Activated naive CD4-positive, alpha-beta T cell treated with anti-CD3 and anti-CD28 coated beads, Interleukin-2, amount 10 ng/mL, durations not matched to agents 7 days and 5 days (primary cell): ENCODE measurements around the gene EPB41L2.

Source experiments
- CTCF ChIA-PET: fragments of 350-600 bp; sonication (Branson Sonifier 250); formaldehyde crosslinking; loops from one replicate; lab custom pipeline; 2021; ENCODE audit warnings: antibody characterized with exemption; lab: Charles Lee
- DNase-seq: peaks from one replicate; pipeline ENCODE4 v3.0.0-alpha.2; 2020
- H3K27ac Mint-ChIP-seq: one replicate; pipeline ENCODE4 v1.8.0; 2021; ENCODE audit warnings: mild to moderate bottlenecking, moderate library complexity, mixed read lengths
- H3K27me3 Mint-ChIP-seq: one replicate; pipeline ENCODE4 v1.8.0; 2021; ENCODE audit warnings: mild to moderate bottlenecking, mixed read lengths
- H3K36me3 Mint-ChIP-seq: one replicate; pipeline ENCODE4 v1.8.0; 2021; ENCODE audit warnings: mixed read lengths
- H3K4me1 Mint-ChIP-seq: one replicate; pipeline ENCODE4 v1.8.0; 2021; ENCODE audit warnings: mixed read lengths
- H3K4me3 Mint-ChIP-seq: one replicate; pipeline ENCODE4 v1.8.0; 2021; ENCODE audit warnings: mild to moderate bottlenecking, moderate library complexity, mixed read lengths
- H3K9me3 Mint-ChIP-seq: one replicate; pipeline ENCODE4 v1.8.0; 2021; ENCODE audit warnings: mixed read lengths

Gene EPB41L2

GRCh38 chr6:130858498-130859160 lies 204.4 kb downstream of the EPB41L2 start:
- Mint-ChIP-seq H3K9me3 (no peaks in the 10 kb centered on the region), H3K36me3 (no peaks in the 10 kb centered on the region), H3K4me1 (no peaks in the 10 kb centered on the region), H3K4me3 (no peak overlapping the region), H3K27ac (no peak overlapping the region), H3K27me3 (peaks cover 1% of the 10 kb centered on the region)
- CTCF ChIA-PET: interaction anchor here (1.7 kb wide), 1 partner anchor 12 kb away, joined by 5 read pairs; no protein-coding TSS in a partner anchor
- DNase-seq: no peak

- no peaks in the 10 kb centered on the region for H3K4me1 Mint-ChIP-seq
- no peaks in the 10 kb centered on the region for H3K9me3 Mint-ChIP-seq
- CTCF ChIA-PET: interaction anchor here (1.7 kb wide), 1 partner anchor 13 kb away, joined by 5 read pairs; no protein-coding TSS in a partner anchor
- H3K27me3 Mint-ChIP-seq: peaks cover 3% of the 10 kb centered on the region
- DNase-seq: no peak
- H3K4me3 Mint-ChIP-seq: no peak overlapping the region
- no peaks in the 10 kb centered on the region for H3K36me3 Mint-ChIP-seq
- H3K27ac Mint-ChIP-seq: no peak overlapping the region
Observed at GRCh38 chr6:130858054-130858453, 205.0 kb downstream of the EPB41L2 start.

GRCh38 chr6:130853555-130854183 lies 209.4 kb downstream of the EPB41L2 start:
- no peak overlapping the region for H3K4me3 Mint-ChIP-seq
- no peaks in the 10 kb centered on the region for H3K36me3 Mint-ChIP-seq
- no peaks in the 10 kb centered on the region for H3K9me3 Mint-ChIP-seq
- no peak for DNase-seq
- peaks cover 7% of the 10 kb centered on the region for H3K4me1 Mint-ChIP-seq
- CTCF ChIA-PET: no interaction called here
- H3K27ac Mint-ChIP-seq: no peak overlapping the region
- peaks cover 3% of the 10 kb centered on the region for H3K27me3 Mint-ChIP-seq

- H3K4me3 Mint-ChIP-seq: no peak overlapping the region
- H3K9me3 Mint-ChIP-seq: no peaks in the 10 kb centered on the region
- no peak overlapping the region for H3K27ac Mint-ChIP-seq
- H3K27me3 Mint-ChIP-seq: peaks cover 3% of the 10 kb centered on the region
- H3K36me3 Mint-ChIP-seq: no peaks in the 10 kb centered on the region
- H3K4me1 Mint-ChIP-seq: peaks cover 8% of the 10 kb centered on the region
- CTCF ChIA-PET: no interaction called here
- no peak for DNase-seq
Observed at GRCh38 chr6:130852844-130853554, 210.0 kb downstream of the EPB41L2 start.

- Mint-ChIP-seq H3K27ac (no peak overlapping the region), H3K27me3 (peaks cover 3% of the 10 kb centered on the region), H3K9me3 (no peaks in the 10 kb centered on the region), H3K4me1 (peaks cover 8% of the 10 kb centered on the region), H3K4me3 (no peak overlapping the region), H3K36me3 (no peaks in the 10 kb centered on the region)
- CTCF ChIA-PET: interaction anchor here (0.5 to 1.8 kb wide), 3 partner anchors 20 to 381 kb away, joined by 3 read pairs; no protein-coding TSS in a partner anchor
- no peak for DNase-seq
Observed at GRCh38 chr6:130851026-130851425, 212.0 kb downstream of the EPB41L2 start.

GRCh38 chr6:130849594-130849993 lies 213.5 kb downstream of the EPB41L2 start:
- peaks cover 3% of the 10 kb centered on the region for H3K27me3 Mint-ChIP-seq
- no peaks in the 10 kb centered on the region for H3K9me3 Mint-ChIP-seq
- CTCF ChIA-PET: no interaction called here
- no peak for DNase-seq
- H3K27ac Mint-ChIP-seq: no peak overlapping the region
- no peak overlapping the region for H3K4me3 Mint-ChIP-seq
- peaks cover 8% of the 10 kb centered on the region for H3K4me1 Mint-ChIP-seq
- H3K36me3 Mint-ChIP-seq: no peaks in the 10 kb centered on the region

- H3K4me1 Mint-ChIP-seq: peaks cover 8% of the 10 kb centered on the region
- CTCF ChIA-PET: no interaction called here
- peaks cover 3% of the 10 kb centered on the region for H3K27me3 Mint-ChIP-seq
- H3K36me3 Mint-ChIP-seq: no peaks in the 10 kb centered on the region
- H3K9me3 Mint-ChIP-seq: no peaks in the 10 kb centered on the region
- no peak overlapping the region for H3K27ac Mint-ChIP-seq
- peak; percentile 68 for DNase-seq
- H3K4me3 Mint-ChIP-seq: no peak overlapping the region
Observed at GRCh38 chr6:130848945-130849344, 214.1 kb downstream of the EPB41L2 start.

- Mint-ChIP-seq H3K27me3 (no peaks in the 10 kb centered on the region), H3K4me3 (no peak overlapping the region), H3K9me3 (no peaks in the 10 kb centered on the region), H3K36me3 (no peaks in the 10 kb centered on the region), H3K4me1 (peaks cover 8% of the 10 kb centered on the region), H3K27ac (no peak overlapping the region)
- no peak for DNase-seq
- CTCF ChIA-PET: no interaction called here
Observed at GRCh38 chr6:130847001-130847910, 215.8 kb downstream of the EPB41L2 start.

GRCh38 chr6:130846501-130846900 lies 216.5 kb downstream of the EPB41L2 start:
- Mint-ChIP-seq H3K4me3 (no peak overlapping the region), H3K27ac (no peak overlapping the region), H3K36me3 (no peaks in the 10 kb centered on the region), H3K4me1 (peaks cover 8% of the 10 kb centered on the region), H3K27me3 (no peaks in the 10 kb centered on the region), H3K9me3 (no peaks in the 10 kb centered on the region)
- CTCF ChIA-PET: interaction anchor here (1.2 kb wide), 1 partner anchor 148 kb away, joined by 4 read pairs; no protein-coding TSS in a partner anchor
- no peak for DNase-seq

- DNase-seq: no peak
- peaks cover 2% of the 10 kb centered on the region for H3K4me1 Mint-ChIP-seq
- CTCF ChIA-PET: interaction anchor here (0.8 to 1.7 kb wide), 9 partner anchors 28 to 550 kb away, joined by 3 to 6 read pairs (median 3); no protein-coding TSS in a partner anchor
- H3K4me3 Mint-ChIP-seq: no peak overlapping the region
- H3K27ac Mint-ChIP-seq: no peak overlapping the region
- H3K27me3 Mint-ChIP-seq: no peaks in the 10 kb centered on the region
- H3K36me3 Mint-ChIP-seq: no peaks in the 10 kb centered on the region
- H3K9me3 Mint-ChIP-seq: no peaks in the 10 kb centered on the region
Observed at GRCh38 chr6:130843575-130844320, 219.3 kb downstream of the EPB41L2 start.

GRCh38 chr6:130841128-130841728 lies 221.8 kb downstream of the EPB41L2 start:
- H3K27ac Mint-ChIP-seq: no peak overlapping the region

GRCh38 chr6:130840050-130840449 lies 223.0 kb downstream of the EPB41L2 start:
- Mint-ChIP-seq H3K4me3 (no peak overlapping the region), H3K27ac (no peak overlapping the region), H3K4me1 (no peaks in the 10 kb centered on the region), H3K36me3 (no peaks in the 10 kb centered on the region), H3K9me3 (no peaks in the 10 kb centered on the region), H3K27me3 (no peaks in the 10 kb centered on the region)
- CTCF ChIA-PET: interaction anchor here (0.7 kb wide), 1 partner anchor 546 kb away, joined by 3 read pairs; no protein-coding TSS in a partner anchor
- no peak for DNase-seq

More at GRCh38 chr6:130841128-130841728, 221.8 kb downstream of the EPB41L2 start:
- CTCF ChIA-PET: interaction anchor here (0.6 kb wide), 1 partner anchor 517 kb away, joined by 3 read pairs; no protein-coding TSS in a partner anchor
- H3K9me3 Mint-ChIP-seq: no peaks in the 10 kb centered on the region
- DNase-seq: no peak
- H3K36me3 Mint-ChIP-seq: no peaks in the 10 kb centered on the region
- H3K4me1 Mint-ChIP-seq: no peaks in the 10 kb centered on the region
- no peaks in the 10 kb centered on the region for H3K27me3 Mint-ChIP-seq
- H3K4me3 Mint-ChIP-seq: no peak overlapping the region
